SJSA1 (cell line): ENCODE results near the gene KCNQ1. TPM values are rescaled to one million over a fixed set of nuclear protein-coding genes. Genes with fewer than 3 reads are reported as not detected.

ENCODE experiments used
- DNase-seq, 2 experiments: peaks; one replicate each; pipeline ENCODE4 v3.0.0-alpha.2; 2015 to 2020; ENCODE audit warnings: low spot score in 2 of 2, low read depth in 1 of 2
- H3K27ac ChIP-seq: fragments of 250-450 bp; sonication (Bioruptor Pico); 2 replicates; pipeline ENCODE4 v1.5.1; 2020; ENCODE audit warnings: mild to moderate bottlenecking, moderate library complexity
- H3K27me3 ChIP-seq: fragments of 250-450 bp; sonication (Bioruptor Pico); replicated peaks from 2 replicates; pipeline ENCODE4 v1.5.1; 2020; ENCODE audit warnings: mild to moderate bottlenecking, moderate library complexity
- H3K36me3 ChIP-seq: fragments of 250-450 bp; sonication (Bioruptor Pico); 2 replicates; pipeline ENCODE4 v1.5.1; 2020; ENCODE audit warnings: mild to moderate bottlenecking
- H3K4me1 ChIP-seq: fragments of 250-450 bp; sonication (Bioruptor Pico); replicated peaks from 2 replicates; pipeline ENCODE4 v1.6.1; 2021; ENCODE audit warnings: mild to moderate bottlenecking
- H3K4me3 ChIP-seq: fragments of 250-450 bp; sonication (Bioruptor Pico); 2 replicates; pipeline ENCODE4 v1.5.1; 2020; ENCODE audit warnings: mild to moderate bottlenecking
- H3K9me3 ChIP-seq: fragments of 250-450 bp; sonication (Bioruptor Pico); replicated peaks from 2 replicates; pipeline ENCODE4 v1.5.1; 2020; ENCODE audit warnings: mild to moderate bottlenecking
- total RNA-seq: library from RNA; depleted of rRNA; stranded (reverse); fragments of >200 nt; shearing (Covaris generic); gene quantifications from 2 replicates; pipeline ENCODE4 v1.2.3, GENCODE V29; 2014

Gene KCNQ1
- total RNA-seq, 1 experiment from 2014 or later = not detected

- H3K36me3 ChIP-seq = no peaks in the 10 kb centered on the region
- no peaks in the 10 kb centered on the region for H3K4me1 ChIP-seq
- H3K9me3 ChIP-seq = no peaks in the 10 kb centered on the region
- H3K4me3 ChIP-seq = no peak overlapping the region
- no peak overlapping the region for H3K27ac ChIP-seq
- H3K27me3 ChIP-seq = 0 out of 2 replicates have a peak, but pooled peaks cover 3% of the 10 kb centered on the region
- DNase-seq = peak; percentile 29 to 75
Observed at GRCh38 chr11:2837096-2837601, 392.3 kb downstream of the KCNQ1 start.

- Histone ChIP-seq H3K36me3 (no peaks in the 10 kb centered on the region), H3K27ac (no peak overlapping the region), H3K9me3 (no peaks in the 10 kb centered on the region), H3K4me1 (no peaks in the 10 kb centered on the region), H3K4me3 (no peak overlapping the region), H3K27me3 (0 out of 2 replicates have a peak, but pooled peaks cover 3% of the 10 kb centered on the region)
- no peak for DNase-seq
Observed at GRCh38 chr11:2837651-2838050, 392.8 kb downstream of the KCNQ1 start.

DNA sequence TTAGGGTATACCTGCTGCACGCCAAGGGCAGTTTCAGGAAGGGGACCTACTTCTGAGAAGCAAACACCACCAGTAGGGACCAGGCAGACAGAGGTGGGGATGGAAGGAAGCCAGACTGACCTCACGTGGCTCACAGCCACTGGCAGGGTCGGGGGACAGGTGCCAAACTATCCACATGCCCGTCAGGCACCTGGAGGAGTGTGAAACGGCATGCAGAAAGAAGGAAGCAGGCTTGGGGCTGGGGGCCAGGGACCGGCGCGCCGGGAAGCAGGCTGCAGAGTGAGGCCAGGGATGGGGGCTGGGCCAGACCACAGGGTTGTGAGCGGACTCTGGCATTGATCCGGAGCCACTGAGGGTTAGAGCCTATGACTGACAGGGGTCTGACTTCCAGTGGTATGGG is 393.3 kb downstream of the KCNQ1 start:
- 0 out of 2 replicates have a peak, but pooled peaks cover 3% of the 10 kb centered on the region for H3K27me3 ChIP-seq
- no peak for DNase-seq
- H3K36me3 ChIP-seq = no peaks in the 10 kb centered on the region
- no peak overlapping the region for H3K4me3 ChIP-seq
- H3K9me3 ChIP-seq = no peaks in the 10 kb centered on the region
- H3K4me1 ChIP-seq = no peaks in the 10 kb centered on the region
- H3K27ac ChIP-seq = no peak overlapping the region

DNA sequence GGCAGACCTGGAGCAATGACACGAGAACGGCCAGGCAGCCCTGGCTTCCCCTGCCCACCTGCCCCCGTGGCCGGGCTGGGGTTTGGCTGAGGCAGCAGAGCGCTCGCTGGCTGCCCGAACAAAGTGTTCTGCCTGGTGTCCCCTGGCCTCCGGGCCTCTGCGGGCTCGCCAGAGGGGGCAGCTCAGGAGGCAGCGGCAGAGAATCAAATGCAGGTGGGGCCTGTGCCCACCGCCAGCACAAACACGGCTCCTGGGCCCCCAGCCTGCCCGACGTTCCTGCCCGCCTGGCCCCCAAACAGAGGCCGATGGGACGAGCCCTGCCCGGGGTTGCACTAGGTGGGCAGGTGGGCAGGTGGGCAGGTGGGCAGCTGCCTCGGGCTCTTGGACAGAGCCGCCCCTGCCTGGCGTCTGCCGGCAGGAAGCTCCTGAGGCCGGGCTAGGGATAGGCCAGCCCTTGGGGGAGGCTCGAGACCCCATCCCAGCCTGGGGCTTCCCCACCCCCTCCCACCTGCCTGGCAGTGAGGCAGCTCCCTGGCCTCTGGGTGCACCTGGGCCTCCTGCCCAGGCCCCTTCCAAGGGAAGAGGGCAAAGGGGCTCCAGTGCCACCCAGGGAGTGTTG is 394.0 kb downstream of the KCNQ1 start:
- H3K27me3 ChIP-seq = 0 out of 2 replicates have a peak, but pooled peaks cover 3% of the 10 kb centered on the region
- no peak overlapping the region for H3K27ac ChIP-seq
- no peak for DNase-seq
- H3K9me3 ChIP-seq = no peaks in the 10 kb centered on the region
- H3K4me1 ChIP-seq = no peaks in the 10 kb centered on the region
- no peak overlapping the region for H3K4me3 ChIP-seq
- H3K36me3 ChIP-seq = no peaks in the 10 kb centered on the region

- Histone ChIP-seq H3K4me1 (no peaks in the 10 kb centered on the region), H3K4me3 (no peak overlapping the region), H3K27me3 (0 out of 2 replicates have a peak, but pooled peaks cover 3% of the 10 kb centered on the region), H3K27ac (no peak overlapping the region), H3K9me3 (no peaks in the 10 kb centered on the region), H3K36me3 (no peaks in the 10 kb centered on the region)
- no peak for DNase-seq
Observed at GRCh38 chr11:2839395-2839943, 394.7 kb downstream of the KCNQ1 start.

DNA sequence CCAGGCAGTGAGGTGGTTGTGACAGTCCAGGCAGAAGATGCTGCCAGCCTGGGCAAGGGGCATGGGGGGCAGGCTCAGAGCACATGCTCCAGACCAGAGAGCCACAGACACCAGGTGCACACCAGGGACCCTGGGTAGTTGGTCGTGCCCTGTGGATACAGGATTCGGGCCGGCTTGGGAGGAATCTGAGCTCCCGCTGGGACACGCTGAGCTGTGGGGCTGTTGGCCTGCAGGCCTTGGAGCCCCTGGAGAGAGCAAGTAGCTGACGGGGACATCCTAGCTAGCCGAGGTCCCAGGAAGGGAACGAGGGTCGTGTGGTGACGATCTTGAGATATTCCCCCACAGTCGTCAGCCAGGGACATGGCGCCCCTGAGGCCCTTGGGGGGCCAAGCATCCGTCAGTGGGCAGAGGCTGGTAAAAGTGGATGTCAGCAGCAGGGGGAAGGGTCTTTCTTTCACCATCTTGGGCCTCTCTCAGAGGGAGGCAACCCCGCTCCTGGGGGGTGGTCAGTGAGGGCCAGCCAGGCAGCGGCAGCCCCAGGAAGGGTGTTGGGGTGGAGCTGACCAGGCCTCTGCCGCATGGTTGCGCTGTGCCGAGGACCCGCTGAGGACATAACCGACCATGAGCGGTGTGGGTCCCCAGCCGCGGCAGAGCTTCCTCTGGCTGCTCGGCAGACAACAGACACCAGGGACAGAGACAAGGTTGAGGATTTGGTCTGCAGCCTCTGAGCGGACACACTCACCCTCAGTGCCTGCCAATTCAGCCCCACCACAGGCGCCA is 396.8 kb downstream of the KCNQ1 start:
- Histone ChIP-seq H3K4me1 (0 out of 2 replicates have a peak, but pooled peaks cover 3% of the 10 kb centered on the region), H3K36me3 (no peaks in the 10 kb centered on the region), H3K4me3 (no peak overlapping the region), H3K27ac (no peak overlapping the region), H3K9me3 (no peaks in the 10 kb centered on the region), H3K27me3 (0 out of 2 replicates have a peak, but pooled peaks cover 3% of the 10 kb centered on the region)
- no peak for DNase-seq

GRCh38 chr11:2842876-2843275 is 398.1 kb downstream of the KCNQ1 start:
- H3K9me3 ChIP-seq = no peaks in the 10 kb centered on the region
- H3K4me1 ChIP-seq = 0 out of 2 replicates have a peak, but pooled peaks cover 3% of the 10 kb centered on the region
- no peaks in the 10 kb centered on the region for H3K36me3 ChIP-seq
- no peak for DNase-seq
- 0 out of 2 replicates have a peak, but pooled peaks cover 3% of the 10 kb centered on the region for H3K27me3 ChIP-seq
- no peak overlapping the region for H3K4me3 ChIP-seq
- H3K27ac ChIP-seq = no peak overlapping the region

GRCh38 chr11:2843551-2843950 is 398.7 kb downstream of the KCNQ1 start:
- DNase-seq = no peak
- Histone ChIP-seq H3K4me1 (0 out of 2 replicates have a peak, but pooled peaks cover 3% of the 10 kb centered on the region), H3K27ac (no peak overlapping the region), H3K9me3 (no peaks in the 10 kb centered on the region), H3K27me3 (0 out of 2 replicates have a peak, but pooled peaks cover 3% of the 10 kb centered on the region), H3K4me3 (no peak overlapping the region), H3K36me3 (no peaks in the 10 kb centered on the region)

DNA sequence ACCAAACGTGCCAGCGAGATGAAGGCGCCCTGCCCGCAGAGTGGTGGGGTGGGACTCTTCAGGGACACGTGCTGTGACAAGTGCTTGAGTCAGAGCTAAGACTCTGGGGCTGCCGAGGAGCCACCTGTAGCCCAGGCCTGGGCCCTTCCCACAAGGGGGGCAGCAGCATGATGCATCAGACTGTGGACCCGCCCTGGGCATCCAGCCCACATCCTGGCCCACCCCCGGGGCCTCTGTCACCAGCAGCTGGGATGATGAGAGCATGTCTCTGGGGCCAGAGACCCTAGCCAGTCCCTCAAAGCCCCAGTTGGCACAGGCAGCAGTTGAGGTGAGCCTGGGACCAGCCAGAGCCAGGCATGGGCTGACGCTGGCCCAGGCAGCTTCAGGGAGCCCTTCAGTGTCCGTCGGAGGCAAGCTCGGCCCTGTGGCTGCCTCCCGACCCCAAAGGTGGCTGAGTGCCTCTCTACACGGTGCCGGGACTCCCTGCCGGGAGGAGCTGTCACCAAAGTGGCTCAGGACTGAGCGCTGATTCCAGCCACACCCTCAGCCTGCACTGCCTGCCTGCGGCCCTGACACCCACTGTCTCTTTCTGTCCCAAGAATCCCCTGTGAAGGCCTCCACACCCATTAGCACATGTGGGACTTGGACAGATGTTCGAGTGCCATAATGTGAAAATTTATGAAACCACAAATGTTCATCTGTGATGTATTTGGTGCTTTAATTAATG is 399.5 kb downstream of the KCNQ1 start:
- no peaks in the 10 kb centered on the region for H3K9me3 ChIP-seq
- 0 out of 2 replicates have a peak, but pooled peaks cover 3% of the 10 kb centered on the region for H3K4me1 ChIP-seq
- no peaks in the 10 kb centered on the region for H3K36me3 ChIP-seq
- DNase-seq = no peak
- H3K27ac ChIP-seq = no peak overlapping the region
- H3K4me3 ChIP-seq = no peak overlapping the region
- H3K27me3 ChIP-seq = peaks cover 3% of the 10 kb centered on the region; the same call in 1 of the 2 replicates

DNA sequence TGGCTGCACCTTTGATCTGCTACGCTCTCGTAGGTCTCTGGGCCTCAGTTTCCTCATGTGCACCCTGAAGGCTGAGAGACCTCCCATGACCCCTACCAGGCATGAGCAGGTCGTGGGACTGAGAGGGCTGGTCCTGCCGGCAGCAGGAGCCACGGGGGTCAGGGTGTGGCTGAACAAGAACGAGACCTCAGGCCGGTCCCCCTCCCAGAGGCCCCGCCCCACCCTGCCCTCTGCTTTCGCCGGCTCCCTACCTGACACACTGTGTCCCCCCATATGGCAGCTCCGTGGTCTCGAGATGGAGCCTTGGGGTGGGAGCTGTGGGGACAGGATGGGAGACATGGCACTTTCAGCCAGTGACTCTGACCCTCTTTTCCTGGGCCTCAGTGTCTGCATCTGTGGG is 400.2 kb downstream of the KCNQ1 start:
- H3K27ac ChIP-seq = no peak overlapping the region
- no peak for DNase-seq
- no peaks in the 10 kb centered on the region for H3K9me3 ChIP-seq
- no peaks in the 10 kb centered on the region for H3K36me3 ChIP-seq
- no peak overlapping the region for H3K4me3 ChIP-seq
- 0 out of 2 replicates have a peak, but pooled peaks cover 3% of the 10 kb centered on the region for H3K4me1 ChIP-seq
- no peaks in the 10 kb centered on the region; the same call in 1 of the 2 replicates for H3K27me3 ChIP-seq

DNA sequence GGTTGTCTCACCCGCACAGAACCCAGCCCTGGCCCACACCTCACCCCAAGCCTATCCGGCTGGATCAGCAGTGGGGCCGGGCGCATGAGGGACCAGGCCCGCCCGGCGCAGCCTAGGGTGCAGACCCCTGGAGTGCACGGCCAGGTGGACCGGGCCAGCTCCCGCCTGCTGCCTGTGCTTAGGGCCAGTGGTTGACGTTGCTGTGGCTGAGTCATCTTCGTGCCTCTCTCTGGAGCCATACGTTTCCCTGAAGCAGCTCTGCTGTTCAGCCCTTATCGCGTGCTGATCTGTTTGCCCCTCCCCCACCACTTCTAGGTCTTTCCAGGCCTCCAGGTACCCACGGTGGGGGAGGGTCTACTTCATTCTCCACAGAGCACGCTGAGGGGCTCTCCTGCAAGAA is 401.2 kb downstream of the KCNQ1 start:
- Histone ChIP-seq H3K27me3 (no peaks in the 10 kb centered on the region; the same call in 1 of the 2 replicates), H3K36me3 (no peaks in the 10 kb centered on the region), H3K4me1 (0 out of 2 replicates have a peak, but pooled peaks cover 3% of the 10 kb centered on the region), H3K4me3 (no peak overlapping the region), H3K27ac (no peak overlapping the region), H3K9me3 (no peaks in the 10 kb centered on the region)
- DNase-seq = no peak

GRCh38 chr11:2846470-2846869 is 401.7 kb downstream of the KCNQ1 start:
- DNase-seq = no peak
- Histone ChIP-seq H3K36me3 (no peaks in the 10 kb centered on the region), H3K4me3 (no peak overlapping the region), H3K4me1 (0 out of 2 replicates have a peak, but pooled peaks cover 3% of the 10 kb centered on the region), H3K27ac (no peak overlapping the region), H3K9me3 (no peaks in the 10 kb centered on the region; the same call in 1 of the 2 replicates), H3K27me3 (no peaks in the 10 kb centered on the region; the same call in 1 of the 2 replicates)

DNA sequence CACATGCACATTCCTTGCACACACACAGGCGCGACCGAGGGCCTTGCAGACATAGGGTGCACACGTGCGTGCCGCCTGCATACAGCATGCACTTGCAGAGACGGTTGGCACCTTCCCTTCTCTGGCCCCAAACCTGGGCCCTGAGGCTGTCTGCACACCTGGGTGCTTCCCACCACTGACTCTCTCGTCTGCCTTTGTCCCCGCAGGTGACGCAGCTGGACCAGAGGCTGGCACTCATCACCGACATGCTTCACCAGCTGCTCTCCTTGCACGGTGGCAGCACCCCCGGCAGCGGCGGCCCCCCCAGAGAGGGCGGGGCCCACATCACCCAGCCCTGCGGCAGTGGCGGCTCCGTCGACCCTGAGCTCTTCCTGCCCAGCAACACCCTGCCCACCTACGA is 402.8 kb downstream of the KCNQ1 start:
- Histone ChIP-seq H3K27ac (no peak overlapping the region), H3K36me3 (no peaks in the 10 kb centered on the region), H3K9me3 (no peaks in the 10 kb centered on the region; the same call in 1 of the 2 replicates), H3K4me3 (no peak overlapping the region), H3K27me3 (no peaks in the 10 kb centered on the region; the same call in 1 of the 2 replicates), H3K4me1 (0 out of 2 replicates have a peak, but pooled peaks cover 3% of the 10 kb centered on the region)
- no peak for DNase-seq
